Stimulated activated CD8-positive, alpha-beta memory T cell treated with anti-CD3 and anti-CD28 coated beads, Interleukin-12 subunit alpha, Interleukin-12 subunit beta, amount 100 ng/mL, for 24 hours (primary cell): ENCODE measurements around the gene POP7.

Source experiments
- DNase-seq: peaks from one replicate; pipeline ENCODE4 v3.0.0-alpha.2; 2020; ENCODE audit errors: extremely low read depth

The POP7 gene

GRCh38 chr7:100679129-100679926 is 26.6 kb upstream of the POP7 start:
- no peak for DNase-seq

- DNase-seq = no peak
Measured at GRCh38 chr7:100679927-100680575, 25.9 kb upstream of the POP7 start.

GRCh38 chr7:100680576-100681271 is 25.2 kb upstream of the POP7 start:
- DNase-seq = no peak

GRCh38 chr7:100681491-100682227 is 24.3 kb upstream of the POP7 start:
- no peak for DNase-seq

- no peak for DNase-seq
Measured at GRCh38 chr7:100682228-100682741, 23.6 kb upstream of the POP7 start.

- DNase-seq = no peak
Measured at GRCh38 chr7:100682991-100683658, 22.8 kb upstream of the POP7 start.

GRCh38 chr7:100683659-100684533 is 22.0 kb upstream of the POP7 start:
- DNase-seq = no peak

- no peak for DNase-seq
Measured at GRCh38 chr7:100684534-100685042, 21.3 kb upstream of the POP7 start.

GRCh38 chr7:100685049-100685605 is 20.8 kb upstream of the POP7 start:
- no peak for DNase-seq

- DNase-seq = no peak
Measured at GRCh38 chr7:100685631-100686145, 20.2 kb upstream of the POP7 start.

GRCh38 chr7:100686201-100686821 is 19.6 kb upstream of the POP7 start:
- DNase-seq = no peak

- DNase-seq = no peak
Measured at GRCh38 chr7:100686822-100687211, 19.1 kb upstream of the POP7 start.

- no peak for DNase-seq
Measured at GRCh38 chr7:100687261-100687660, 18.7 kb upstream of the POP7 start.

GRCh38 chr7:100687751-100688300 is 18.1 kb upstream of the POP7 start:
- DNase-seq = no peak

GRCh38 chr7:100688326-100688860 is 17.5 kb upstream of the POP7 start:
- DNase-seq = no peak

- no peak for DNase-seq
Measured at GRCh38 chr7:100689230-100690135, 16.4 kb upstream of the POP7 start.
